BLaER1 (cell line): ENCODE data around the gene FBP1.

ENCODE experiments used
- H3K27ac ChIP-seq: shearing (Covaris generic); formaldehyde crosslinking; 2 replicates; pipeline ENCODE4 v1.8.1; 2022
- H3K27me3 ChIP-seq: shearing (Covaris generic); formaldehyde crosslinking; 2 replicates; pipeline ENCODE4 v1.8.1; 2022
- H3K36me3 ChIP-seq: shearing (Covaris generic); formaldehyde crosslinking; 2 replicates; pipeline ENCODE4 v1.8.1; 2022
- H3K4me1 ChIP-seq: shearing (Covaris generic); formaldehyde crosslinking; 2 replicates; pipeline ENCODE4 v1.8.1; 2022
- H3K4me2 ChIP-seq: shearing (Covaris generic); formaldehyde crosslinking; 2 replicates; pipeline ENCODE4 v1.8.1; 2022
- H3K4me3 ChIP-seq: shearing (Covaris generic); formaldehyde crosslinking; 2 replicates; pipeline ENCODE4 v1.8.1; 2022
- H3K9ac ChIP-seq: shearing (Covaris generic); formaldehyde crosslinking; 2 replicates; pipeline ENCODE4 v1.8.1; 2022
- H3K9me3 ChIP-seq: shearing (Covaris generic); formaldehyde crosslinking; 2 replicates; pipeline ENCODE4 v1.8.1; 2022
- H4K20me1 ChIP-seq: shearing (Covaris generic); formaldehyde crosslinking; 2 replicates; pipeline ENCODE4 v1.8.1; 2022
- Cebpa-rat ChIP-seq: shearing (Covaris generic); IDR thresholded peaks from 2 replicates; pipeline ENCODE4 v1.8.1; 2022

Gene FBP1

GRCh38 chr9:94675008-94675881 lies 35.9 kb upstream of the FBP1 start:
- Histone ChIP-seq H3K4me2 (no peak overlapping the region), H3K36me3 (no peaks in the 10 kb centered on the region), H3K4me1 (no peaks in the 10 kb centered on the region), H3K27me3 (no peaks in the 10 kb centered on the region), H3K9ac (no peak overlapping the region), H3K4me3 (no peak overlapping the region), H4K20me1 (no peaks in the 10 kb centered on the region), H3K9me3 (peaks cover 5% of the 10 kb centered on the region), H3K27ac (no peak overlapping the region)
- TF ChIP-seq Cebpa-rat: no peak

- Histone ChIP-seq H4K20me1 (no peaks in the 10 kb centered on the region), H3K4me2 (no peak overlapping the region), H3K27me3 (no peaks in the 10 kb centered on the region), H3K9ac (no peak overlapping the region), H3K4me3 (no peak overlapping the region), H3K4me1 (peaks cover 14% of the 10 kb centered on the region), H3K27ac (no peak overlapping the region), H3K9me3 (peaks cover 5% of the 10 kb centered on the region), H3K36me3 (no peaks in the 10 kb centered on the region)
- TF ChIP-seq Cebpa-rat: no peak
Observed at GRCh38 chr9:94672811-94673487, 33.6 kb upstream of the FBP1 start.

GRCh38 chr9:94668928-94669729 lies 29.8 kb upstream of the FBP1 start:
- Histone ChIP-seq H3K36me3 (no peaks in the 10 kb centered on the region), H4K20me1 (no peaks in the 10 kb centered on the region), H3K27ac (no peak overlapping the region), H3K4me2 (peak overlapping the region; percentile 74), H3K9ac (no peak overlapping the region), H3K9me3 (no peaks in the 10 kb centered on the region), H3K4me3 (no peak overlapping the region), H3K4me1 (peaks cover 14% of the 10 kb centered on the region), H3K27me3 (no peaks in the 10 kb centered on the region)
- no peak for TF ChIP-seq Cebpa-rat

- Histone ChIP-seq H3K27me3 (no peaks in the 10 kb centered on the region), H3K36me3 (no peaks in the 10 kb centered on the region), H3K4me3 (no peak overlapping the region), H4K20me1 (no peaks in the 10 kb centered on the region), H3K9ac (no peak overlapping the region), H3K4me2 (peak overlapping the region; percentile 74), H3K4me1 (peaks cover 14% of the 10 kb centered on the region), H3K27ac (no peak overlapping the region), H3K9me3 (no peaks in the 10 kb centered on the region)
- TF ChIP-seq Cebpa-rat: no peak
Observed at GRCh38 chr9:94668418-94668927, 29.2 kb upstream of the FBP1 start.

GRCh38 chr9:94666364-94667099 lies 27.2 kb upstream of the FBP1 start:
- no peaks in the 10 kb centered on the region for H3K9me3 ChIP-seq
- no peak overlapping the region for H3K4me3 ChIP-seq
- no peaks in the 10 kb centered on the region for H3K36me3 ChIP-seq
- no peaks in the 10 kb centered on the region for H3K27me3 ChIP-seq
- H4K20me1 ChIP-seq: no peaks in the 10 kb centered on the region
- no peak overlapping the region for H3K4me2 ChIP-seq
- H3K27ac ChIP-seq: no peak overlapping the region
- TF ChIP-seq Cebpa-rat: no peak
- peaks cover 14% of the 10 kb centered on the region for H3K4me1 ChIP-seq
- H3K9ac ChIP-seq: no peak overlapping the region

- H3K27ac ChIP-seq: no peak overlapping the region
- H4K20me1 ChIP-seq: no peaks in the 10 kb centered on the region
- H3K36me3 ChIP-seq: no peaks in the 10 kb centered on the region
- no peak for TF ChIP-seq Cebpa-rat
- H3K4me1 ChIP-seq: peaks cover 14% of the 10 kb centered on the region
- H3K9ac ChIP-seq: no peak overlapping the region
- no peak overlapping the region for H3K4me3 ChIP-seq
- no peak overlapping the region for H3K4me2 ChIP-seq
- no peaks in the 10 kb centered on the region for H3K9me3 ChIP-seq
- H3K27me3 ChIP-seq: no peaks in the 10 kb centered on the region
Observed at GRCh38 chr9:94665613-94666012, 26.3 kb upstream of the FBP1 start.

- no peaks in the 10 kb centered on the region for H3K27me3 ChIP-seq
- H3K9me3 ChIP-seq: no peaks in the 10 kb centered on the region
- H3K4me3 ChIP-seq: no peak overlapping the region
- H3K4me2 ChIP-seq: no peak overlapping the region
- no peak overlapping the region for H3K27ac ChIP-seq
- TF ChIP-seq Cebpa-rat: no peak
- H3K9ac ChIP-seq: no peak overlapping the region
- no peaks in the 10 kb centered on the region for H4K20me1 ChIP-seq
- peaks cover 14% of the 10 kb centered on the region for H3K4me1 ChIP-seq
- H3K36me3 ChIP-seq: no peaks in the 10 kb centered on the region
Observed at GRCh38 chr9:94664801-94665200, 25.5 kb upstream of the FBP1 start.

GRCh38 chr9:94663640-94664039 lies 24.3 kb upstream of the FBP1 start:
- Histone ChIP-seq H3K4me2 (no peak overlapping the region), H3K36me3 (no peaks in the 10 kb centered on the region)

GRCh38 chr9:94663140-94663539 lies 23.8 kb upstream of the FBP1 start:
- Histone ChIP-seq H4K20me1 (no peaks in the 10 kb centered on the region), H3K36me3 (no peaks in the 10 kb centered on the region), H3K9me3 (no peaks in the 10 kb centered on the region), H3K4me2 (no peak overlapping the region), H3K9ac (no peak overlapping the region), H3K27ac (no peak overlapping the region), H3K4me1 (peaks cover 4% of the 10 kb centered on the region), H3K27me3 (no peaks in the 10 kb centered on the region), H3K4me3 (no peak overlapping the region)
- no peak for TF ChIP-seq Cebpa-rat

More at GRCh38 chr9:94663640-94664039, 24.3 kb upstream of the FBP1 start:
- Histone ChIP-seq H3K4me3 (no peak overlapping the region), H3K4me1 (peaks cover 2% of the 10 kb centered on the region), H4K20me1 (no peaks in the 10 kb centered on the region), H3K27ac (no peak overlapping the region), H3K27me3 (no peaks in the 10 kb centered on the region), H3K9me3 (no peaks in the 10 kb centered on the region), H3K9ac (no peak overlapping the region)
- TF ChIP-seq Cebpa-rat: no peak
